ENCODE data around the gene PRKAR2B. TPM values are rescaled to one million over a fixed set of nuclear protein-coding genes. Genes with fewer than 3 reads are reported as not detected.

The PRKAR2B gene
- polyA plus RNA-seq, 1 of the 3 experiments (the other 2 are of a cell fraction), result 17.3 TPM

DNA sequence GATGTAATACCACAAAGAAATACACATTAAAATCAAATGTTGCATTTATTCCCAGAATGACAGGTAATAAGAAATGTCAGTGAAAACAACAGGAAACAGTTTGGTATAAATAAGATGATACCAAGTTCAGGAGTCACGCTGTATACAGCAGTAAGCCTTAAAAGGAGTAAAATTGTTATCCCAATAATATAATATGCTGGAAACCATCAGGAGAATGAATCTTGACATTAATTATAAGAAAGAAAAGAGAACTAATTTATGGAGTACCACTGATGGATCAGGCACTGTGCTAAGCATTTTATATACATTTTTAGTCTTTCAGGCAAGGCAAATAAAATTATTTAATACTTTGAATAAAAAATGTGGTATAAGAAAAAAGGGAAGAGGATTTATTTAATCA, 27.6 kb downstream of the PRKAR2B start:
- Histone ChIP-seq H3K9me2 (no peaks in the 10 kb centered on the region), H3K9ac (no peak overlapping the region), H3K27me3 (ENCODE audit: insufficient read depth) (no peaks in the 10 kb centered on the region), H3K79me2 (ENCODE audit: insufficient read depth) (no peaks in the 10 kb centered on the region), H3K36me3 (replicated peaks in 1 of 2; ENCODE audit: control insufficient read depth in 1 of 2, insufficient read depth in 2 of 2, low read length in 1 of 2) (no peaks in the 10 kb centered on the region), H3K27ac (ENCODE audit: low read depth in 2 of 2, low read length in 1 of 2) (peak overlapping the region in 1 of 2 experiments; percentile 60; a peak in 2 of 4 replicates), H3K9me3 (no peaks in the 10 kb centered on the region), H3K4me3 (ENCODE audit: low read depth in 2 of 2, low read length in 1 of 2) (no peak overlapping the region), H3K4me1 (ENCODE audit: control insufficient read depth in 1 of 2, insufficient read depth in 2 of 2, low read depth in 1 of 2, low read length in 1 of 2) (peaks cover 9 to 17% of the 10 kb centered on the region in 2 experiments; a peak in 2 of 4 replicates), H3K4me2 (no peak overlapping the region), H4K20me1 (ENCODE audit: insufficient read depth) (no peaks in the 10 kb centered on the region), H2AFZ (ENCODE audit: low read depth) (no peak overlapping the region), H3F3A (replicated peaks; ENCODE audit: insufficient read depth) (no peaks in the 10 kb centered on the region)
- DNase-seq, result no peak
- CTCF ChIA-PET, result no interaction called here
- 40% methylated on average over 1 of the region's 1 CpG for WGBS (ENCODE audit: low lambda C conversion rate)
- TF ChIP-seq TCF12 (IDR thresholded peaks at IDR 0.05) (peak; percentile 71), EP300 (IDR thresholded peaks at IDR 0.05; ENCODE audit: borderline replicate concordance in 1 of 2, low read depth in 1 of 2, low read length in 1 of 2) (peak in 1 of 2 experiments; percentile 82; a peak in 2 of 4 replicates), GATA2 (CRISPR knock-in tag; IDR thresholded peaks at IDR 0.05) (peak; percentile 15; the same call in 1 of the 2 replicates), POLR2AphosphoS5 (IDR thresholded peaks at IDR 0.05; ENCODE audit: low read depth, low read length) (peak; percentile 42; the same call in 1 of the 2 replicates), MEF2A (IDR thresholded peaks at IDR 0.05; ENCODE audit: borderline replicate concordance, low read depth) (no peak)
- TF ChIP-seq, protein P1, sequence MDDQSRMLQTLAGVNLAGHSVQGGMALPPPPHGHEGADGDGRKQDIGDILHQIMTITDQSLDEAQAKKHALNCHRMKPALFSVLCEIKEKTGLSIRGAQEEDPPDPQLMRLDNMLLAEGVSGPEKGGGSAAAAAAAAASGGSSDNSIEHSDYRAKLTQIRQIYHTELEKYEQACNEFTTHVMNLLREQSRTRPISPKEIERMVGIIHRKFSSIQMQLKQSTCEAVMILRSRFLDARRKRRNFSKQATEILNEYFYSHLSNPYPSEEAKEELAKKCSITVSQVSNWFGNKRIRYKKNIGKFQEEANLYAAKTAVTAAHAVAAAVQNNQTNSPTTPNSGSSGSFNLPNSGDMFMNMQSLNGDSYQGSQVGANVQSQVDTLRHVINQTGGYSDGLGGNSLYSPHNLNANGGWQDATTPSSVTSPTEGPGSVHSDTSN (IDR thresholded peaks at IDR 0.05), result peak; percentile 57
- TF ChIP-seq, protein P2, sequence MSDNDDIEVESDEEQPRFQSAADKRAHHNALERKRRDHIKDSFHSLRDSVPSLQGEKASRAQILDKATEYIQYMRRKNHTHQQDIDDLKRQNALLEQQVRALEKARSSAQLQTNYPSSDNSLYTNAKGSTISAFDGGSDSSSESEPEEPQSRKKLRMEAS (IDR thresholded peaks at IDR 0.05; ENCODE audit: low read depth), result no peak
- POLR2A ChIA-PET, result no interaction called here

DNA sequence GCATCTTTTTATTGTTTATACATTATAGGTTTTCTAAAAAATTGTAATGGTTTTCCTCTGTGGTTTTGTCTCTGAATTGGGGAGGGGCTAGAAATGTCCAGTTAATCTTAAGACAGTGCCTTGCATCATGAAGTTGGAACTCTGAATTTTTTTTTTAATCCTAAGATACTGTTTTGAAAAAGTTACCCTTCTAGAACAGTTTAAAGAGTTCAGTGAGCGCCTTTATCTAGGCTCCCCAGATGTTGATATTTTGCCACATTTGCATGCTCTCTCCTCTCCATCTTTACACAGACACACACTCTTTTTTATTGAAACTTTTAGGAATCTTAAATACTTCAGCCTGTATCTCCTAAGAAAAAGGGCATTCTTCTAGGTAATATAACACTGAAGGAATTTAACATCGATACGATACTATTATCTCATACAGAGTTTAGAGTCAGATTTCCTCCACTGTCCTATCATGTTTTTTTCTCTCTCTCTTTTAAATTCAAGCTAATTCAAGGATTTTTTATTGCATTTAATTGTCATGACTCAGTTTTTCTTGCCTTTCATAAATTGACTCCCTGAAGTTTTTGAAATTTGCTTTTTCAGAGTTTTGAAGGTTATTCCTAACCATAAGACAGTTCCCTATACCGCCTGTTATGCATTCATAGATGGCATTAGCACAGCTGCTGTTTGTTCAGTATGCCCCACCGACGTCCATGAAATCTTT, 31.5 kb downstream of the PRKAR2B start:
- Histone ChIP-seq H3K79me2 (ENCODE audit: insufficient read depth) (no peaks in the 10 kb centered on the region), H2AFZ (ENCODE audit: low read depth) (no peak overlapping the region), H3F3A (replicated peaks; ENCODE audit: insufficient read depth) (no peaks in the 10 kb centered on the region), H3K36me3 (replicated peaks in 1 of 2; ENCODE audit: control insufficient read depth in 1 of 2, insufficient read depth in 2 of 2, low read length in 1 of 2) (no peaks in the 10 kb centered on the region), H3K9me2 (no peaks in the 10 kb centered on the region), H3K4me2 (no peak overlapping the region), H3K4me1 (ENCODE audit: control insufficient read depth in 1 of 2, insufficient read depth in 2 of 2, low read depth in 1 of 2, low read length in 1 of 2) (peaks cover 0 to 39% of the 10 kb centered on the region in 2 experiments; a peak in 2 of 4 replicates), H3K27me3 (ENCODE audit: insufficient read depth) (no peaks in the 10 kb centered on the region), H3K4me3 (ENCODE audit: low read depth in 2 of 2, low read length in 1 of 2) (no peak overlapping the region), H3K9ac (no peak overlapping the region), H3K9me3 (no peaks in the 10 kb centered on the region), H3K27ac (ENCODE audit: low read depth in 2 of 2, low read length in 1 of 2) (no peak overlapping the region), H4K20me1 (ENCODE audit: insufficient read depth) (no peaks in the 10 kb centered on the region)
- ChIA-PET CTCF (interaction anchor here (1.9 kb wide), 1 partner anchor 72 kb away, joined by 5 read pairs; no protein-coding TSS in a partner anchor), POLR2A (no interaction called here)
- WGBS (ENCODE audit: low lambda C conversion rate), result 90% methylated on average over 6 of the region's 6 CpGs
- DNase-seq, result no peak
- TF ChIP-seq TEAD4 (IDR thresholded peaks at IDR 0.05; ENCODE audit: borderline replicate concordance, insufficient read depth) (no peak), ELF1 (IDR thresholded peaks at IDR 0.05) (no peak), NFIC (IDR thresholded peaks at IDR 0.05; ENCODE audit: borderline replicate concordance) (no peak), TAF1 (IDR thresholded peaks at IDR 0.05; ENCODE audit: borderline replicate concordance, low read depth, low read length) (no peak), RAD21 (IDR thresholded peaks at IDR 0.05; ENCODE audit: low read length) (no peak), CHD2 (IDR thresholded peaks at IDR 0.05; ENCODE audit: low read length, partially characterized antibody) (no peak), FOXJ3 (CRISPR knock-in tag; IDR thresholded peaks at IDR 0.05) (no peak), GABPA (IDR thresholded peaks at IDR 0.05; ENCODE audit: low read depth) (no peak), TCF12 (IDR thresholded peaks at IDR 0.05) (no peak)
- TF ChIP-seq, protein P3, sequence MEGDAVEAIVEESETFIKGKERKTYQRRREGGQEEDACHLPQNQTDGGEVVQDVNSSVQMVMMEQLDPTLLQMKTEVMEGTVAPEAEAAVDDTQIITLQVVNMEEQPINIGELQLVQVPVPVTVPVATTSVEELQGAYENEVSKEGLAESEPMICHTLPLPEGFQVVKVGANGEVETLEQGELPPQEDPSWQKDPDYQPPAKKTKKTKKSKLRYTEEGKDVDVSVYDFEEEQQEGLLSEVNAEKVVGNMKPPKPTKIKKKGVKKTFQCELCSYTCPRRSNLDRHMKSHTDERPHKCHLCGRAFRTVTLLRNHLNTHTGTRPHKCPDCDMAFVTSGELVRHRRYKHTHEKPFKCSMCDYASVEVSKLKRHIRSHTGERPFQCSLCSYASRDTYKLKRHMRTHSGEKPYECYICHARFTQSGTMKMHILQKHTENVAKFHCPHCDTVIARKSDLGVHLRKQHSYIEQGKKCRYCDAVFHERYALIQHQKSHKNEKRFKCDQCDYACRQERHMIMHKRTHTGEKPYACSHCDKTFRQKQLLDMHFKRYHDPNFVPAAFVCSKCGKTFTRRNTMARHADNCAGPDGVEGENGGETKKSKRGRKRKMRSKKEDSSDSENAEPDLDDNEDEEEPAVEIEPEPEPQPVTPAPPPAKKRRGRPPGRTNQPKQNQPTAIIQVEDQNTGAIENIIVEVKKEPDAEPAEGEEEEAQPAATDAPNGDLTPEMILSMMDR (IDR thresholded peaks at IDR 0.05), result no peak
- TF ChIP-seq, protein P4, sequence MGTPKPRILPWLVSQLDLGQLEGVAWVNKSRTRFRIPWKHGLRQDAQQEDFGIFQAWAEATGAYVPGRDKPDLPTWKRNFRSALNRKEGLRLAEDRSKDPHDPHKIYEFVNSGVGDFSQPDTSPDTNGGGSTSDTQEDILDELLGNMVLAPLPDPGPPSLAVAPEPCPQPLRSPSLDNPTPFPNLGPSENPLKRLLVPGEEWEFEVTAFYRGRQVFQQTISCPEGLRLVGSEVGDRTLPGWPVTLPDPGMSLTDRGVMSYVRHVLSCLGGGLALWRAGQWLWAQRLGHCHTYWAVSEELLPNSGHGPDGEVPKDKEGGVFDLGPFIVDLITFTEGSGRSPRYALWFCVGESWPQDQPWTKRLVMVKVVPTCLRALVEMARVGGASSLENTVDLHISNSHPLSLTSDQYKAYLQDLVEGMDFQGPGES (IDR thresholded peaks at IDR 0.05; ENCODE audit: low read depth, low read length), result no peak
- TF ChIP-seq, protein P5, sequence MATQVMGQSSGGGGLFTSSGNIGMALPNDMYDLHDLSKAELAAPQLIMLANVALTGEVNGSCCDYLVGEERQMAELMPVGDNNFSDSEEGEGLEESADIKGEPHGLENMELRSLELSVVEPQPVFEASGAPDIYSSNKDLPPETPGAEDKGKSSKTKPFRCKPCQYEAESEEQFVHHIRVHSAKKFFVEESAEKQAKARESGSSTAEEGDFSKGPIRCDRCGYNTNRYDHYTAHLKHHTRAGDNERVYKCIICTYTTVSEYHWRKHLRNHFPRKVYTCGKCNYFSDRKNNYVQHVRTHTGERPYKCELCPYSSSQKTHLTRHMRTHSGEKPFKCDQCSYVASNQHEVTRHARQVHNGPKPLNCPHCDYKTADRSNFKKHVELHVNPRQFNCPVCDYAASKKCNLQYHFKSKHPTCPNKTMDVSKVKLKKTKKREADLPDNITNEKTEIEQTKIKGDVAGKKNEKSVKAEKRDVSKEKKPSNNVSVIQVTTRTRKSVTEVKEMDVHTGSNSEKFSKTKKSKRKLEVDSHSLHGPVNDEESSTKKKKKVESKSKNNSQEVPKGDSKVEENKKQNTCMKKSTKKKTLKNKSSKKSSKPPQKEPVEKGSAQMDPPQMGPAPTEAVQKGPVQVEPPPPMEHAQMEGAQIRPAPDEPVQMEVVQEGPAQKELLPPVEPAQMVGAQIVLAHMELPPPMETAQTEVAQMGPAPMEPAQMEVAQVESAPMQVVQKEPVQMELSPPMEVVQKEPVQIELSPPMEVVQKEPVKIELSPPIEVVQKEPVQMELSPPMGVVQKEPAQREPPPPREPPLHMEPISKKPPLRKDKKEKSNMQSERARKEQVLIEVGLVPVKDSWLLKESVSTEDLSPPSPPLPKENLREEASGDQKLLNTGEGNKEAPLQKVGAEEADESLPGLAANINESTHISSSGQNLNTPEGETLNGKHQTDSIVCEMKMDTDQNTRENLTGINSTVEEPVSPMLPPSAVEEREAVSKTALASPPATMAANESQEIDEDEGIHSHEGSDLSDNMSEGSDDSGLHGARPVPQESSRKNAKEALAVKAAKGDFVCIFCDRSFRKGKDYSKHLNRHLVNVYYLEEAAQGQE (IDR thresholded peaks at IDR 0.05; ENCODE audit: low read depth, low read length), result no peak
- TF ChIP-seq, protein P6, sequence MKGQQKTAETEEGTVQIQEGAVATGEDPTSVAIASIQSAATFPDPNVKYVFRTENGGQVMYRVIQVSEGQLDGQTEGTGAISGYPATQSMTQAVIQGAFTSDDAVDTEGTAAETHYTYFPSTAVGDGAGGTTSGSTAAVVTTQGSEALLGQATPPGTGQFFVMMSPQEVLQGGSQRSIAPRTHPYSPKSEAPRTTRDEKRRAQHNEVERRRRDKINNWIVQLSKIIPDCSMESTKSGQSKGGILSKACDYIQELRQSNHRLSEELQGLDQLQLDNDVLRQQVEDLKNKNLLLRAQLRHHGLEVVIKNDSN (IDR thresholded peaks at IDR 0.05; ENCODE audit: borderline replicate concordance, low read depth), result no peak

All from SK-N-SH (cell line).